GM12801 (cell line): ENCODE results near the gene ASTN2.

ENCODE experiments used
- CTCF ChIP-seq: IDR thresholded peaks from one replicate; pipeline ENCODE4 v1.5.1; 2011; ENCODE audit warnings: control low read depth; ENCODE audit not compliant: insufficient read length; ENCODE audit errors: extremely low read depth

ASTN2 gene

DNA sequence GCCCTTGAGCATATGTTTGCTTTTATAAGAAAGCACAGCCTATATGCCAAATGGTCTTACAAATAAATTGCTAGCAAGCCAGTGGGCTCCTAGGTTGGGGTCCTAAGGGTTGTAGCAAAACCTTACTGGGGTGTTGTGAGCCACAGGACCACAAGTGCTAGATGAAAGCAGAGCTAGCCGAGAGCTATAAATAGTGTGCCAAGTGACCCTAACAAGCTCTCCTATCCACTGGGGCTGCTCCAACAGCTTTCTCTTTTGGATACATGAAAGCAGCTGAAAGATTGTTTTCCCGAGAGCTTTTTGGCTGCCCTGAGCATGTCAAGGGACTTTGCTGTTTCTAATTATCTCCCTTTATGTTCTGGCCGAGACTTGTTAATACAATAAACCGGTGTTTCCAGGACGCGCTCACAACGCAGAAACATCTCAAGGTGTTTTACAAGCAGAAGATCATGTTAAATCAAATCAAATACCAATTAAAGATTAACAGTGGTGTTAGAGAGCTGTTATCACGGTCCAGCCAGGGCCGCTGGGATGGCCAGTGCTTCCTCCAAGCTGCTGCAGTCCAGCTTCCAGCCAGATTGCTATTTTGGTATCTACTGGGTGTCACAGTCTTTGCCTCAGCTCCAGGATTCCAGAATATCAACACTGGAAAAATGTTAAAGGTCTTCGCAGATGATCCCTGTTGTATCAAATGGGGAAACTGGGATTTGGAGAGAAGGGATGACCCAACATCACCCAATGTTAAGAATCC lies 351.0 kb downstream of the ASTN2 start:
- TF ChIP-seq CTCF, result no peak

DNA sequence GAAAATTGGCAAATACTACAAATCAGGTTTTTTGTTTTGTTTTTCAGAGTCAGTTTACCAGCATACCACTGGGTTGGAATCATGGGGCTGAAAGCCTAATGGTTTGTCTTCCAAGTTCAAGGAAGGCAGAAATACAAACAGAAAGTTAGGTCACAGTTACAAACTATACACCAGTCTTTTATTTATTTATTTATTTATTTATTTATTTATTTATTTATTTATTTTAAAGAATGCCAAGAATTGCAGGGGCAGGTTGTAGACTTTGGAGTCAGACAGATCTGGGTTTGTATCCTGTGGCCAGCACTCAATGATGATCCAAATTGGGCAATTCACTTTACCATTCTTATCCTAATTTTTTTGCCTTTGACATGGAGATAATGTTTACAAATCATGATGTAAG lies 353.9 kb downstream of the ASTN2 start:
- TF ChIP-seq CTCF, result no peak

DNA sequence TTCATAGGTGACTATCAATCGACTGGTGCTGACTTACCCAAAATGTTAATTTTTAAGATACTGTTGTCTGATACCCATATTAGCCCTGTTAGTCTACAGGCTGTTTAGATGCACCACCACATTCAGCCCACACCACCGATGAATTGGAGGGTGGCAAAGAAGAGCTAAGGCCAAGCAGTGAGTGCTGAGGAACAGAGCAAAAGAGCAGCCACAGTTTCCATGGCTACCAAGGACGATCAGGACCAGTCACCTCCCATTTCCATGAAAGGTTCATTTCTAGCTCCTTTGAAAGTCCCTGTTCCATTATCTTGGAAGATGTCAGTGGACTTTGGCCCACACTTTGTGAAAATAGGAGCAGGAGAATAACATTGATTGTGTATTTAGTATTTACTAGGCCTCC lies 364.9 kb downstream of the ASTN2 start:
- no peak for TF ChIP-seq CTCF

DNA sequence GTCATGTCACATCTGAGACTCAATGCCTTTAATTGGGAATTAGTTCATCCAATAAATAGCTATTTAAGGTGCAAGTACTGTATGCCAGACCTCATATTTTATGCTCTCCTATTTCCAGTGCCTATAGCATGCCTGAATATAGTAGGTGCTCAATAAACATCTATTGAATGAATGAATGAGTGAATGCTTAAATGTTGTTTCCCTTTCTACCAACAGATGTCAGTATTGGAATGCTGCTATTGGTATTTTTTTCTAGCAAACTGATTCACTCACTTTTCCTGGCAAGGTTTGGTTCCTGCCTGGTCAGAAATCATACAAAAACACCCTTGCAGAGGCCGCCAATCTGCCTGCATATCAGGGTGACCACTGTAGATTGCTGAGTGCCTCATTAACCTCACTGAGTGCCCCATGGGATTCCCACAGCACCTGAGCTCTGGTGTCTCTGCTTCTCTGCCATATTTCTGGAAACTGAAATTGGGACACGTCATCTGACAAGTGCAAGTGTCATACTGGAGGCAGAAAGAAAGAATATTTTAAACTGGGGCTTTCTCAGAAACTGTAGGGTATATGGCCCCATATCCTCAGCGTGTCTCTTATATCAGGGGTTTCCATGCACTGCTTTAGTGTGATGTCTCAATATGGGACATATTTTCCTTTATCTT lies 368.1 kb downstream of the ASTN2 start:
- no peak for TF ChIP-seq CTCF

DNA sequence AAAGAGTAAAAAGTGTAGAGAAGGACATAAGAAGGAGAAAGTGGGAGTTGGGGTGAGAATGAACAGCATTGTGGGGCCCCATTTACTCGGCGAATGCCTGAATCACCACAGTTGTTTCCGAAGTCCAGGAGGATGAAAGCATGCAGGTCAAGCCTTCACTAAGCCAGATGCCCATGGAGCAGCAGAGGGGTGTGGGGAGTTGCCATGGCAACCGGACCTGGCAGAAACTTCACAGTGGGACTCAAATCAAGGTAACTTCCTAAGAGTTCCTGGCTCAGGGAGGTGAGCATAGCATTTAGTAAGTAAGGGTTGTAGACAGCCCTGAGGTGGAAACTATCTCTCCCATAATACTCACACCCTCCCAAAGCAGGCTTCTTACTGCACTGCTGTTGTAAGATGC lies 370.6 kb downstream of the ASTN2 start:
- TF ChIP-seq CTCF, result no peak

- no peak for TF ChIP-seq CTCF
Observed at GRCh38 chr9:117043159-117043558, 371.7 kb downstream of the ASTN2 start.

GRCh38 chr9:117035546-117035945 lies 379.3 kb downstream of the ASTN2 start:
- no peak for TF ChIP-seq CTCF
